Measurements from ENCODE around the gene CCDC158. TPM values are rescaled to one million over a fixed set of nuclear protein-coding genes. Genes with fewer than 3 reads are reported as not detected.
"Not testable (repeated sequence)": the region's sequence is repeated elsewhere in the genome, so short reads cannot be mapped to it uniquely, and the experiment has no call there.

CCDC158 gene
- total RNA-seq, 3 donors from 2014 or later, result 1.3 to 5.4 (median 4.3) TPM

- no peak for DNase-seq (ENCODE audit: low spot score in 2 of 2)
- no peaks in the 10 kb centered on the region for H3K36me3 ChIP-seq
- no peak overlapping the region for H3K27ac ChIP-seq
- H3K4me3 ChIP-seq, result no peak overlapping the region
- intact Hi-C loops (cut with DNase I; ENCODE audit: low total_unique reads), result no loop called here
- peaks cover 0 to 3% of the 10 kb centered on the region in 2 donors for H3K9me3 ChIP-seq
- H3K4me1 ChIP-seq, result no peaks in the 10 kb centered on the region
- no peaks in the 10 kb centered on the region for H3K27me3 ChIP-seq
- no peak for TF ChIP-seq CTCF (IDR thresholded peaks at IDR 0.05)
- TF ChIP-seq POLR2AphosphoS5 (IDR thresholded peaks at IDR 0.05), result no peak
- TF ChIP-seq POLR2A (IDR thresholded peaks at IDR 0.05), result no peak
Observed at GRCh38 chr4:76296286-76296820, 124.6 kb downstream of the CCDC158 start.

- H3K27me3 ChIP-seq, result no peaks in the 10 kb centered on the region
- DNase-seq (ENCODE audit: low spot score in 2 of 2), result no peak
- no peak overlapping the region for H3K4me3 ChIP-seq
- TF ChIP-seq CTCF (IDR thresholded peaks at IDR 0.05), result no peak
- no peak for TF ChIP-seq POLR2AphosphoS5 (IDR thresholded peaks at IDR 0.05)
- TF ChIP-seq POLR2A (IDR thresholded peaks at IDR 0.05), result no peak
- no peaks in the 10 kb centered on the region for H3K4me1 ChIP-seq
- H3K27ac ChIP-seq, result no peak overlapping the region
- intact Hi-C loops (cut with DNase I; ENCODE audit: low total_unique reads), result no loop called here
- peaks cover 0 to 3% of the 10 kb centered on the region in 2 donors for H3K9me3 ChIP-seq
- no peaks in the 10 kb centered on the region for H3K36me3 ChIP-seq
Observed at GRCh38 chr4:76293772-76294171, 127.2 kb downstream of the CCDC158 start.

GRCh38 chr4:76292730-76293129 is 128.2 kb downstream of the CCDC158 start:
- intact Hi-C loops (cut with DNase I; ENCODE audit: low total_unique reads), result no loop called here
- Histone ChIP-seq H3K27me3 (no peaks in the 10 kb centered on the region), H3K36me3 (no peaks in the 10 kb centered on the region), H3K4me3 (no peak overlapping the region), H3K27ac (peak overlapping the region in 1 of 2 donors; percentile 4), H3K9me3 (no peaks in the 10 kb centered on the region), H3K4me1 (no peaks in the 10 kb centered on the region)
- TF ChIP-seq POLR2A (IDR thresholded peaks at IDR 0.05) (no peak), POLR2AphosphoS5 (IDR thresholded peaks at IDR 0.05) (no peak), CTCF (IDR thresholded peaks at IDR 0.05) (no peak)
- DNase-seq (ENCODE audit: low spot score in 2 of 2), result no peak

GRCh38 chr4:76287811-76288210 is 133.1 kb downstream of the CCDC158 start:
- DNase-seq (ENCODE audit: low spot score in 2 of 2); H3K4me3 ChIP-seq; H3K27ac ChIP-seq; H3K4me1 ChIP-seq; H3K9me3 ChIP-seq; intact Hi-C loops (cut with DNase I; ENCODE audit: low total_unique reads); H3K27me3 ChIP-seq; H3K36me3 ChIP-seq: not testable (repeated sequence)

GRCh38 chr4:76283900-76284299 is 137.0 kb downstream of the CCDC158 start:
- H3K4me1 ChIP-seq, result no peaks in the 10 kb centered on the region
- TF ChIP-seq POLR2A (IDR thresholded peaks at IDR 0.05) (no peak), POLR2AphosphoS5 (IDR thresholded peaks at IDR 0.05) (no peak), CTCF (IDR thresholded peaks at IDR 0.05) (no peak)
- H3K4me3 ChIP-seq, result no peak overlapping the region
- H3K36me3 ChIP-seq, result no peaks in the 10 kb centered on the region
- DNase-seq (ENCODE audit: low spot score in 2 of 2), result no peak
- no peak overlapping the region for H3K27ac ChIP-seq
- no peaks in the 10 kb centered on the region for H3K27me3 ChIP-seq
- intact Hi-C loops (cut with DNase I; ENCODE audit: low total_unique reads), result no loop called here
- no peaks in the 10 kb centered on the region for H3K9me3 ChIP-seq

All from breast epithelium (tissue), 4 donors.